ENCODE measurements around the gene ZNRF4. TPM values are rescaled to one million over a fixed set of nuclear protein-coding genes. Genes with fewer than 3 reads are reported as not detected.

Gene ZNRF4
- total RNA-seq, 1 experiment from 2014 or later: not detected

DNA sequence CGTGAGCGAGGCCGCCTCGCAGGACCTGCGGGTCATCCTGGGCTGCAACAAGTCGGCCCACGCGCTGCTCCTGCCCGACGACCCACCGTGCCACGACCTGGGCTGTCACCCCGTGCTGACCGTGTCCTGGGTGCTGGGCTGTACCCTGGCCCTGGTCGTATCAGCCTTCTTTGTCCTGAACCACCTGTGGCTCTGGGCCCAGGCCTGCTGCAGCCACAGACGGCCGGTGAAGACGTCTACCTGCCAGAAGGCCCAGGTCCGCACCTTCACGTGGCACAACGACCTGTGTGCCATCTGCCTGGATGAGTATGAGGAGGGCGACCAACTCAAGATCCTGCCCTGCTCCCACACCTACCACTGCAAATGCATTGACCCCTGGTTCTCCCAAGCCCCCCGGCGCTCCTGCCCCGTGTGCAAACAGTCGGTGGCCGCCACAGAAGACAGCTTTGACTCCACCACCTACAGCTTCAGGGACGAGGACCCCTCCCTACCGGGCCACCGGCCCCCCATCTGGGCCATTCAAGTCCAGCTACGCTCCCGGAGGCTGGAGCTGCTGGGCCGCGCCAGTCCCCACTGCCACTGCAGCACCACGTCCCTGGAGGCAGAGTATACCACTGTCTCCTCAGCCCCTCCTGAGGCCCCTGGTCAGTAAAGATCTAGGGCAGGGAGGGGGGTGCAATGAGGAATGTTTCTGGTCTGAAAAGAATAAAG is 1.1 kb downstream of the ZNRF4 start:
- Histone ChIP-seq H3K4me1 (no peaks in the 10 kb centered on the region), H3K27me3 (replicated peaks; ENCODE audit: control insufficient read depth, insufficient read depth, low read length) (no peaks in the 10 kb centered on the region), H3K4me3 (ENCODE audit: low read depth, low read length) (no peak overlapping the region), H3K36me3 (ENCODE audit: control insufficient read depth, insufficient read depth, low read length) (no peaks in the 10 kb centered on the region), H3K9me3 (peaks cover 4% of the 10 kb centered on the region; the same call in 1 of the 2 replicates)
- H3K27me3 Mint-ChIP-seq (ENCODE audit: insufficient read depth, unreplicated experiment): no peaks in the 10 kb centered on the region
- no TSS peak for BruUV-seq (replicated peaks)
- POLR2A ChIA-PET: no interaction called here
- intact Hi-C loops (cut with micrococcal nuclease; ENCODE audit: unreplicated experiment): no loop called here
- no peak overlapping the region for H3K4me3 Mint-ChIP-seq (ENCODE audit: unreplicated experiment)
- TF ChIP-seq, protein P1, sequence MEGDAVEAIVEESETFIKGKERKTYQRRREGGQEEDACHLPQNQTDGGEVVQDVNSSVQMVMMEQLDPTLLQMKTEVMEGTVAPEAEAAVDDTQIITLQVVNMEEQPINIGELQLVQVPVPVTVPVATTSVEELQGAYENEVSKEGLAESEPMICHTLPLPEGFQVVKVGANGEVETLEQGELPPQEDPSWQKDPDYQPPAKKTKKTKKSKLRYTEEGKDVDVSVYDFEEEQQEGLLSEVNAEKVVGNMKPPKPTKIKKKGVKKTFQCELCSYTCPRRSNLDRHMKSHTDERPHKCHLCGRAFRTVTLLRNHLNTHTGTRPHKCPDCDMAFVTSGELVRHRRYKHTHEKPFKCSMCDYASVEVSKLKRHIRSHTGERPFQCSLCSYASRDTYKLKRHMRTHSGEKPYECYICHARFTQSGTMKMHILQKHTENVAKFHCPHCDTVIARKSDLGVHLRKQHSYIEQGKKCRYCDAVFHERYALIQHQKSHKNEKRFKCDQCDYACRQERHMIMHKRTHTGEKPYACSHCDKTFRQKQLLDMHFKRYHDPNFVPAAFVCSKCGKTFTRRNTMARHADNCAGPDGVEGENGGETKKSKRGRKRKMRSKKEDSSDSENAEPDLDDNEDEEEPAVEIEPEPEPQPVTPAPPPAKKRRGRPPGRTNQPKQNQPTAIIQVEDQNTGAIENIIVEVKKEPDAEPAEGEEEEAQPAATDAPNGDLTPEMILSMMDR (IDR thresholded peaks at IDR 0.05; ENCODE audit: insufficient read depth in 1 of 2, low read depth in 1 of 2, low read length in 1 of 2, severe bottlenecking in 1 of 2, unreplicated experiment in 1 of 2): no peak
- no peaks in the 10 kb centered on the region for H3K9me3 Mint-ChIP-seq (ENCODE audit: unreplicated experiment)
- H3K36me3 Mint-ChIP-seq (ENCODE audit: insufficient read depth, unreplicated experiment): no peaks in the 10 kb centered on the region
- no peaks in the 10 kb centered on the region for H3K4me1 Mint-ChIP-seq (ENCODE audit: low read depth, unreplicated experiment)
- H3K27ac Mint-ChIP-seq (ENCODE audit: unreplicated experiment): no peak overlapping the region
- CTCF ChIA-PET: no interaction called here
- no peak for DNase-seq

GRCh38 chr19:5456841-5457200 is 1.6 kb downstream of the ZNRF4 start:
- Histone ChIP-seq H3K4me3 (ENCODE audit: low read depth, low read length) (no peak overlapping the region), H3K27me3 (replicated peaks; ENCODE audit: control insufficient read depth, insufficient read depth, low read length) (no peaks in the 10 kb centered on the region), H3K4me1 (no peaks in the 10 kb centered on the region), H3K36me3 (ENCODE audit: control insufficient read depth, insufficient read depth, low read length) (no peaks in the 10 kb centered on the region), H3K9me3 (peaks cover 4% of the 10 kb centered on the region; the same call in 1 of the 2 replicates)
- TF ChIP-seq, protein P1 (IDR thresholded peaks at IDR 0.05; ENCODE audit: insufficient read depth in 1 of 2, low read depth in 1 of 2, low read length in 1 of 2, severe bottlenecking in 1 of 2, unreplicated experiment in 1 of 2): no peak
- H3K36me3 Mint-ChIP-seq (ENCODE audit: insufficient read depth, unreplicated experiment): no peaks in the 10 kb centered on the region
- CTCF ChIA-PET: no interaction called here
- no peak overlapping the region for H3K4me3 Mint-ChIP-seq (ENCODE audit: unreplicated experiment)
- POLR2A ChIA-PET: no interaction called here
- H3K27me3 Mint-ChIP-seq (ENCODE audit: insufficient read depth, unreplicated experiment): no peaks in the 10 kb centered on the region
- no peaks in the 10 kb centered on the region for H3K4me1 Mint-ChIP-seq (ENCODE audit: low read depth, unreplicated experiment)
- no peak for DNase-seq
- BruUV-seq (replicated peaks): no TSS peak
- no peak overlapping the region for H3K27ac Mint-ChIP-seq (ENCODE audit: unreplicated experiment)
- H3K9me3 Mint-ChIP-seq (ENCODE audit: unreplicated experiment): no peaks in the 10 kb centered on the region
- intact Hi-C loops (cut with micrococcal nuclease; ENCODE audit: unreplicated experiment): no loop called here

DNA sequence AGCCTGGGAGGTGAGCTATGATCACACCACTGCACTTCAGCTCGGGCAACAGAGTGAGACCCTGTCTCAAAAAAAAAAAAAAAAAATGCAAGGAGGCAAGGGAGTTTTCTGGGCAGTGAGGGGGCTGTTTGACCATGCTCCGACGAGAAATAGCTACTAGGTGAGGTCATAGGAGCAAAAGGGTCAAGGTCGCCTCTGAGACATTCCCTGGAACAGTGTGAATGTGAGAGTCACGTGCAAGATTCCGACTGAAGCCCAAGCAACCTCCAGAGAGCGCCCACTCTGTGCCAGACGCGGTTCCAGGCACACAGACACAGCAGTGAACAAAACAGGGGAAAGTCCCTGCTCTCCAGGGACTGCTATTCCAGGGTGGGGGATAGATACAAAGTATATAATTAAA is 2.5 kb downstream of the ZNRF4 start:
- intact Hi-C loops (cut with micrococcal nuclease; ENCODE audit: unreplicated experiment): no loop called here
- H3K4me3 Mint-ChIP-seq (ENCODE audit: unreplicated experiment): no peak overlapping the region
- Histone ChIP-seq H3K4me1 (no peaks in the 10 kb centered on the region), H3K27me3 (replicated peaks; ENCODE audit: control insufficient read depth, insufficient read depth, low read length) (no peaks in the 10 kb centered on the region), H3K4me3 (ENCODE audit: low read depth, low read length) (no peak overlapping the region), H3K9me3 (peaks cover 4% of the 10 kb centered on the region; the same call in 1 of the 2 replicates), H3K36me3 (ENCODE audit: control insufficient read depth, insufficient read depth, low read length) (no peaks in the 10 kb centered on the region)
- CTCF ChIA-PET: interaction anchor here (0.6 kb wide), 1 partner anchor 77 kb away, joined by 3 read pairs; no protein-coding TSS in a partner anchor
- H3K36me3 Mint-ChIP-seq (ENCODE audit: insufficient read depth, unreplicated experiment): no peaks in the 10 kb centered on the region
- TF ChIP-seq, protein P1 (IDR thresholded peaks at IDR 0.05; ENCODE audit: insufficient read depth in 1 of 2, low read depth in 1 of 2, low read length in 1 of 2, severe bottlenecking in 1 of 2, unreplicated experiment in 1 of 2): no peak
- BruUV-seq (replicated peaks): no TSS peak
- no peaks in the 10 kb centered on the region for H3K27me3 Mint-ChIP-seq (ENCODE audit: insufficient read depth, unreplicated experiment)
- H3K9me3 Mint-ChIP-seq (ENCODE audit: unreplicated experiment): no peaks in the 10 kb centered on the region
- DNase-seq: no peak
- no peaks in the 10 kb centered on the region for H3K4me1 Mint-ChIP-seq (ENCODE audit: low read depth, unreplicated experiment)
- H3K27ac Mint-ChIP-seq (ENCODE audit: unreplicated experiment): no peak overlapping the region
- POLR2A ChIA-PET: no interaction called here

Data from Caco-2 (cell line).